ENCODE measurements around the gene SEMA4A. TPM values are rescaled to one million over a fixed set of nuclear protein-coding genes. Genes with fewer than 3 reads are reported as not detected.

The SEMA4A gene
- total RNA-seq, 1 donor from 2014 or later: 0.88 TPM

DNA sequence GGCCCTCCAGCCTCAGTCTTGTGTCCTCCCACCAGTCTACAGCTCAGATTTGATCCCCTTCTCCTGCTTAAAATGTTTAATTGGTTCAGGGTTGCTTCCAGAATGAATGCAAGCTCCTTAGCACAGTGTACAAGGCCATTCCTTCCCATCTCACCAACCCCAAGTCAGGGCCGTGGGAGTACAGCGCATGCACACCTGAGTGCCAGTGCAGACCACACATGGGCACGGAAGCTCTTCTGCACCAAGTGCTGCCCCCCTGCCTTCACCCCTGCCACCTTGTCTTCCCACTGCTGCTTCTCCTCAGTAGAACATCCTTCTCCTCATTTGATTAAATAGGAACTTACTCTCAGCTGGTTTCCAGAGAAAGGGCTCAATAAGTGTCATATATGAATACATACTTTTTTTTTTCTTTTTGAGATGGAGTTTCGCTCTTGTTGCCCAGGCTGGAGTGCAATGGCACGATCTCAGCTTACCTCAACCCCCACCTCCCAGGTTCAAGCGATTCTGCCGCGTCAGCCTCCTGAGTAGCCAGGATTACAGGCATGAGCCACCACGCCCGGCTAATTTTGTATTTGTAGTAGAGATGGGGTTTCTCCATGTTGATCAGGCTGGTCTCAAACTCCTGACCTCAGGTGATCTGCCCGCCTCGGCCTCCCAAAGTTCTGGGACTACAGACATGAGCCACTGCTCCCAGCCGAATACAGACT lies 68.8 kb downstream of the SEMA4A start:
- no peak for DNase-seq (ENCODE audit: low spot score)
- no peak for ATAC-seq

- no peak for ATAC-seq
- DNase-seq (ENCODE audit: low spot score): no peak
Measured at GRCh38 chr1:156225677-156226014, 72.3 kb downstream of the SEMA4A start.

DNA sequence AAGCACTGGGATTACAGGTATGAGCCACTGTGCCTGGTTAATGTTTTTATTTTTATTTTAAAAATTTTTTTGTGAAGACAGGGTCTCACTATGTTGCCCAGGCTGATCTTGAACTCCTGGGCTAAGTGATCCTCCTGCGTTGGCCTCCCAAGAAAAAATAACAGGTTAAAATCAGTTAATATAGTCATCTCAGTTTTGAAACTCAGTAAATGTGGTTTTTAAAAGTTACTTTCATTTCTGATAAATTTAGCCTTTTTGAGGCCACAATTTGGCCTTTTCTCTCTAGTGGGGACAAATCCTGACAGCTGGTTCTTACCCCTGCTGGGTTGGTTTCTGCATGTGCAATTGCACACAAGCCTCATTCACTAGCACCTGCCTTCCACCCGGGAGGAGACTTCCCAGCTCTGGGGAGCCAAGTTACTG lies 72.7 kb downstream of the SEMA4A start:
- DNase-seq (ENCODE audit: low spot score) (no peak), ATAC-seq (no peak)

- DNase-seq (ENCODE audit: low spot score) (no peak), ATAC-seq (no peak)
Measured at GRCh38 chr1:156226782-156227181, 73.4 kb downstream of the SEMA4A start.

Other genes with a start within 250 kb of the SEMA4A start
- gene RIT1, start 242.2 kb upstream of the SEMA4A start, total RNA-seq: 7.2 TPM
- gene KHDC4, start 219.2 kb upstream of the SEMA4A start, total RNA-seq: 18.5 TPM
- gene RXFP4, start 211.9 kb upstream of the SEMA4A start, total RNA-seq: not detected
- 6.5 TPM for gene ARHGEF2, start 175.0 kb upstream of the SEMA4A start, total RNA-seq
- gene SSR2, start 132.6 kb upstream of the SEMA4A start, total RNA-seq: 95.6 TPM
- gene UBQLN4, start 99.8 kb upstream of the SEMA4A start, total RNA-seq: 21.2 TPM
- gene LAMTOR2, start 98.8 kb upstream of the SEMA4A start, total RNA-seq: 66.6 TPM
- gene RAB25, start 92.4 kb upstream of the SEMA4A start, total RNA-seq: 1.7 TPM
- gene MEX3A, start 71.1 kb upstream of the SEMA4A start, total RNA-seq: 1.1 TPM
- gene LMNA, start 38.9 kb upstream of the SEMA4A start, total RNA-seq: 120 TPM
- 25.4 TPM for gene SLC25A44, start 40.5 kb downstream of the SEMA4A start, total RNA-seq
- gene PMF1, start 59.4 kb downstream of the SEMA4A start, total RNA-seq: 26.6 TPM
- gene BGLAP, start 88.6 kb downstream of the SEMA4A start, total RNA-seq: 1.8 TPM
- 3.3 TPM for gene PAQR6, start 94.5 kb downstream of the SEMA4A start, total RNA-seq
- gene SMG5, start 129.2 kb downstream of the SEMA4A start, total RNA-seq: 43.3 TPM
- 2.6 TPM for gene TMEM79, start 130.7 kb downstream of the SEMA4A start, total RNA-seq
- 32.9 TPM for gene GLMP, start 142.1 kb downstream of the SEMA4A start, total RNA-seq
- gene VHLL, start 145.7 kb downstream of the SEMA4A start, total RNA-seq: not detected
- 80.8 TPM for gene CCT3, start 184.7 kb downstream of the SEMA4A start, total RNA-seq
- gene TSACC, start 184.9 kb downstream of the SEMA4A start, total RNA-seq: 0.40 TPM
- 2.8 TPM for gene RHBG, start 215.6 kb downstream of the SEMA4A start, total RNA-seq

Data from left lobe of liver (tissue), 2 donors.